GM12875 (cell line): ENCODE measurements around the gene KIF6.

Experiments used
- H3K4me3 ChIP-seq: one replicate; pipeline ENCODE4 v1.5.1; 2011; ENCODE audit warnings: low read depth, low read length, control low read depth
- TF ChIP-seq, protein P1 (sequence below): IDR thresholded peaks from 2 replicates; pipeline ENCODE4 v1.5.1; 2011; ENCODE audit warnings: low read depth, mild to moderate bottlenecking, control low read depth, inconsistent platforms, low read length, moderate library complexity, borderline replicate concordance; ENCODE audit not compliant: insufficient read depth

KIF6 gene

DNA sequence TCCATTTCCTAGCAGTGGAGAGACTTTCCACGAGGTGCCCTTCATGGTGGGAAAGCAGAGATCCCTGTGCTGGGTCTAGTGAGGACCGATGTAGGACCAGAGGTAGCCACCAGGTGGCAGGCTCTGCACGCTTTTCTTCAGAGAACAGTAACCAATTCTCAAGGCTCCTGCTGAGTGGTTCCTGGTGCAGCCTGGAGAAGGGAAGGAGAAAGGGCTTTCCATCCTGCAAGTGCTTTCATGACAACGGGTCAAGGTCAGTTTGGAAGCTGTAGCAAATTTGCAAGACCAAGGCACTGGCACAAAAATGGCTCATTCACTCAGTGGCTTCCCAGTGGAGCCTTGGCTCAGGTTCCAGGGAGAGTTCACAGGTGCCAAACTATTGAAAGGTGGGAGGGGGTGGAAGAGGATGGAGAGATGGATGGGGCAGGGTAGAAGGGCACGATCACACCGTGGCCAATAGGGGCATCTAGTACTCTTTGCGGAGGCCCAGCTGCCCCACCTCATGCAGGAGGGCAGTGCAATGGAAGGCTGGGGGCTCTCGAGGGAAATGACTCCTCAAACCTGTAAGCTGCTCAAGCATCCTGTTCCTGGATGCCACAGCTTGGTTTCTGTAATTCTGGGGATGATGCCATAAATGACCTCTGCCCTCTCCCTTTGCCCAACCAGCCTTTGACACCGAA, 377.2 kb downstream of the KIF6 start:
- TF ChIP-seq, protein P1, sequence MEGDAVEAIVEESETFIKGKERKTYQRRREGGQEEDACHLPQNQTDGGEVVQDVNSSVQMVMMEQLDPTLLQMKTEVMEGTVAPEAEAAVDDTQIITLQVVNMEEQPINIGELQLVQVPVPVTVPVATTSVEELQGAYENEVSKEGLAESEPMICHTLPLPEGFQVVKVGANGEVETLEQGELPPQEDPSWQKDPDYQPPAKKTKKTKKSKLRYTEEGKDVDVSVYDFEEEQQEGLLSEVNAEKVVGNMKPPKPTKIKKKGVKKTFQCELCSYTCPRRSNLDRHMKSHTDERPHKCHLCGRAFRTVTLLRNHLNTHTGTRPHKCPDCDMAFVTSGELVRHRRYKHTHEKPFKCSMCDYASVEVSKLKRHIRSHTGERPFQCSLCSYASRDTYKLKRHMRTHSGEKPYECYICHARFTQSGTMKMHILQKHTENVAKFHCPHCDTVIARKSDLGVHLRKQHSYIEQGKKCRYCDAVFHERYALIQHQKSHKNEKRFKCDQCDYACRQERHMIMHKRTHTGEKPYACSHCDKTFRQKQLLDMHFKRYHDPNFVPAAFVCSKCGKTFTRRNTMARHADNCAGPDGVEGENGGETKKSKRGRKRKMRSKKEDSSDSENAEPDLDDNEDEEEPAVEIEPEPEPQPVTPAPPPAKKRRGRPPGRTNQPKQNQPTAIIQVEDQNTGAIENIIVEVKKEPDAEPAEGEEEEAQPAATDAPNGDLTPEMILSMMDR = peak; percentile 81
- H3K4me3 ChIP-seq = no peak overlapping the region

DNA sequence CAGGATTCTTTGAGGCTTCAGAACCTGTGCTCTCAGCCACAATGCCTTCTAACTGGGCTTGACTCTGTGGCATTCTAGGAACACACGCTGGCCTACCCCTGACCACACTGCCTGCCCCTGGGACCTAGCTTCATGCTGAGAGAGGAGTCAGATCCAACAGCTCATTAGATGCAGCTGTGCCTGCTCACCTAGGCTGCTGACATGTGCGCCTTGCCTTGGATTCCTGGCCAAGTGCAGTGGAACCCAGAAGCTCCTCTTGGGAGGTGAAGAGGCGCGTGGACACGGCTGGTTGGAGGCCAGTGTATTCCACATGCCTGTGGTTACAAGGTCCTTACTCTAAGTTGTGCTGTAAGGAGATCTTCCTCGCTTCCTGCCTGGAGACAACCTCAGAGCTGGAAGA, 378.0 kb downstream of the KIF6 start:
- no peak overlapping the region for H3K4me3 ChIP-seq
- TF ChIP-seq, protein P1 = no peak

DNA sequence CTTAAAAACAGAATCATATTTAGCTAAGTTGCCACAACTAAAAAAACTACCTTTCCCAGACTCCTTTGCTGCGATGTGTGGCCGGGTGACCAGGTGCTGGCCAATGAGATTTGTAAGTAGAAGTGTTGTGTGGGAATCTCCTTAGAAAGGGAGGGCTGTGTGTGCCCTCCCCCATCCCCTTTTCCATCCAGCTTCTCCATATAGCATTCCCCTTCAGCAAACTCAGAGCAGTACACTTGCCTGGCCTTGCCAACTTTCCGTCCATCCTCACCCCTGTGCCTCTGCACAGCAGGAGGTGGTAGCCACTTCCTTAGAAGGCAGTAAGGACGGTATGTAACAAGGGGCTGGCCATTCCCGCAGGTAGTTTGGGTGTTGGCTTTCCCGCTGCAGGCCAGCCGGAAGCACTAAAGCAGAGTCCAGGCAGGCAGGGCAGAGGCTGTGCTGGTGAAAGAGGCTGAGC, 380.4 kb downstream of the KIF6 start:
- H3K4me3 ChIP-seq = no peak overlapping the region
- TF ChIP-seq, protein P1 = no peak

DNA sequence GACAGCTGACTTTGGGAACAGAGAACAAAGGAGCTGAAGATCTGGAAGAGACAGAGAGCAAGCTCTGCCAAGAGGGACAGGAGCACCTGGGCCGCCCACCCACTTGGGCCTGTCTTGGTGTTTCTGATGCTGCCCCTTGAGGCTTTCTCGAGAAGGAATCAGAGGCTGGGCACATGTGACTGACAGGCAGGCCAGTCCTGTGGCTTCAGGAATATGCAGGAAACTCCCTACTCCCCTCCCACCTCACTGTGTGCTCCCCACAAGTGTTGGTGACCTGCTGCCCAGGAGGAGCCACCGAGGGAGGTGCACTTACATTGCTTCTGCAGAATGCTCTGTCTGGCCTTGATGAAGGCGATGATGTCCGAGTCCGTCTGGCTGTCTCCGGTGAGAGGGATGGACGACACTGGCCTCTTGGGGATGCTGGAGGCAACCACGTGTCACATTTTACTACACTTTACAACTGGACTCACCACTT, 381.8 kb downstream of the KIF6 start:
- TF ChIP-seq, protein P1 = no peak
- H3K4me3 ChIP-seq = no peak overlapping the region

DNA sequence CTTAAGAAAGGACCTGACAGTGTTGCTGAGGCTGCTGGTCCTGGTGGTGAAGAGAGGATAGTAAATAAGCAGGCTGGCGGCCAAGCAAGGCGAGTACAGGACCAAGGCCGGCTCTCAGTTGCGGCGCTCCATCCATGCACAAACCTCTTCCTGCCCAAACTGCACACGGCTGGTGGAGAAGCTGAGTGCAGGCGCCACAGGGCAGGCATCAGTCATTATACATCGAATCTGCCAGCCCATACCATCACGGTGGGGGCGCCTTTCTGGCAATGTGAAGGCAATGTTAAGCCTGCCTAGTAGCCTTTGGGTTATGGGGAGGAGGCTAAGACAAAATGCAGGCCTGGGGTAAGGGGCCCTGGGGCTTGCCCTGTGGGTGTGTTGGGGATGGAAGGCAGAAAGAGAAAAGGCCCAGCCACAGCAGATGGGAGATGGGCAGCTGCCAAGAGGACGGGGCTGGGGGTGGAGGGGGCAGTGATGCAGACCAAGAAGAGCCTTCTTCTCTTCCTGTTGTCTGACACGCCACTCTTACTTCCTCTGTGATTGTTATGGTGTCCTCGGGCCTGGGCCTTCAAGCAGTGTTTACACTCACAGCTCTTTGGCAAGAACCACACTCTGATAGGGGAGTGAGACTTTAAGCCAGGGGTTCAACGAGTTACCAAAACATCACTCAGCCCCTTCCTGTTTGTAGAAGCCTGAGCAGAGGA, 382.4 kb downstream of the KIF6 start:
- H3K4me3 ChIP-seq = no peak overlapping the region
- TF ChIP-seq, protein P1 = no peak

DNA sequence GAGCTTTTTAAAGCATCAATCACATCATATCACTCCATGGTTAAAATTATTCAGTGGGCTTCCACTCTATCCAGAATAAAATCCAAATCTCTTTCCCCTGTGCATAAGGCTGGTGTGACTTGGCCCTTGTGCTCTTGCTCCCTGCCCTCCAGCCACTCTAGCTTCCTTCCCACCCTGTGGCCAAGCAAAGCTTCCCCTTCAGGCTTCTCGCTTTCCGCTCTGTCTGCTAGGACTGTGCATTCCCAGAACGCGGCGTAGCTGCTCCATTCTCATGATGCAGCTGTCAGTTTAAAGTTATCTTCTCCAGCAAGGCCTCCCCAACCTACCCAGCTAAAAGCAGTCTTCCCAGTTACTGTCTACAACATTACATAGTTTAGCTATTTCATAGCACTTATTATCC, 383.3 kb downstream of the KIF6 start:
- no peak overlapping the region for H3K4me3 ChIP-seq
- TF ChIP-seq, protein P1 = no peak

DNA sequence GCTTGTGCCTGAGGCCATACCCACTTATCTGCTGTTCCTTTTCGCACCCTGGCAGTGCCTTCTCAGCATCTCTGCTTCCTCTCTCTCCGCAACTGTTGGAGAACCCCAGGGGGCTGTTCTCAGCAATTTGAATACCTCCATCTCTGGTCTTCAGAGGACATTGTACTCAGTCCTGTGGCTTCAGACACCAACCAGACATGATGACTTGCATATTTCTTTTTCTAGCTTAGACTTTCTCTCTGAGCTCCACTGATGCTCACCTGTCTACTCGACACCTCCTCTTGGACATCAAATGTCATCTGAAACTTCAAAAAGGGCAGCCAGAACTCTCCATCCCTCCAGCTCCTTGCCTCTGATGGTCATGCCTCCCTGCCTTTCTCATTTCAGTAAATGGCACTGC, 383.9 kb downstream of the KIF6 start:
- H3K4me3 ChIP-seq = no peak overlapping the region
- TF ChIP-seq, protein P1 = no peak
